H9 (cell line): Measurements from ENCODE around the gene NCOA1. TPM values are rescaled to one million over a fixed set of nuclear protein-coding genes. Genes with fewer than 3 reads are reported as not detected.

Source experiments
- DNase-seq: peaks from one replicate; pipeline ENCODE4 v3.0.0-alpha.2; 2017
- H2AFZ ChIP-seq: one replicate; pipeline ENCODE4 v1.6.1; 2013; ENCODE audit warnings: mild to moderate bottlenecking, low read length, control low read depth, moderate library complexity
- H2AK5ac ChIP-seq: 2 replicates; pipeline ENCODE4 v1.6.1; 2013; ENCODE audit warnings: low read length, control low read depth, mixed read lengths; ENCODE audit not compliant: insufficient read length
- H2BK120ac ChIP-seq: one replicate; pipeline ENCODE4 v1.6.1; 2013; ENCODE audit warnings: low read depth, mild to moderate bottlenecking, low read length, control low read depth, inconsistent platforms; ENCODE audit not compliant: poor library complexity, severe bottlenecking
- H2BK12ac ChIP-seq: 2 replicates; pipeline ENCODE4 v1.6.1; 2013; ENCODE audit warnings: low read length, control low read depth, mixed read lengths, low read depth; ENCODE audit not compliant: insufficient read length
- H2BK15ac ChIP-seq: 2 replicates; pipeline ENCODE4 v1.6.1; 2013; ENCODE audit warnings: low read depth, low read length, control low read depth
- H2BK20ac ChIP-seq: one replicate; pipeline ENCODE4 v1.6.1; 2013; ENCODE audit warnings: low read depth, mild to moderate bottlenecking, low read length, control low read depth, inconsistent platforms; ENCODE audit not compliant: poor library complexity, severe bottlenecking
- H2BK5ac ChIP-seq: 2 replicates; pipeline ENCODE4 v1.6.1; 2013; ENCODE audit warnings: low read length, control low read depth, mixed read lengths; ENCODE audit not compliant: insufficient read length
- H3K14ac ChIP-seq: 2 replicates; pipeline ENCODE4 v1.6.1; 2013; ENCODE audit warnings: low read length, control low read depth; ENCODE audit not compliant: insufficient read depth
- H3K18ac ChIP-seq: 2 replicates; pipeline ENCODE4 v1.6.1; 2013; ENCODE audit warnings: low read depth, mild to moderate bottlenecking, mixed read lengths, low read length, control low read depth; ENCODE audit not compliant: insufficient read length
- H3K23ac ChIP-seq: 2 replicates; pipeline ENCODE4 v1.6.1; 2013; ENCODE audit warnings: low read length, control low read depth, mixed read lengths, low read depth; ENCODE audit not compliant: insufficient read length
- H3K23me2 ChIP-seq: 2 replicates; pipeline ENCODE4 v1.6.1; 2013; ENCODE audit warnings: low read depth, mild to moderate bottlenecking, mixed read lengths, low read length, control low read depth; ENCODE audit not compliant: insufficient read length, poor library complexity, severe bottlenecking
- H3K27ac ChIP-seq: 2 replicates; pipeline ENCODE4 v1.5.1; 2013; ENCODE audit warnings: low read length, control low read depth, mixed read lengths, low read depth; ENCODE audit not compliant: insufficient read length
- H3K27me3 ChIP-seq: 2 replicates; pipeline ENCODE4 v1.6.1; 2013; ENCODE audit warnings: low read length, control low read depth, inconsistent platforms; ENCODE audit not compliant: insufficient read depth
- H3K4ac ChIP-seq: 2 replicates; pipeline ENCODE4 v1.6.1; 2013; ENCODE audit warnings: low read depth, mild to moderate bottlenecking, control low read depth, inconsistent platforms, low read length, moderate library complexity
- H3K4me1 ChIP-seq: 2 replicates; pipeline ENCODE4 v1.6.1; 2013; ENCODE audit warnings: low read length, control low read depth, inconsistent platforms; ENCODE audit not compliant: insufficient read depth
- H3K4me2 ChIP-seq: 2 replicates; pipeline ENCODE4 v1.6.1; 2013; ENCODE audit warnings: low read length, control low read depth, mixed read lengths; ENCODE audit not compliant: insufficient read length, insufficient read depth
- H3K56ac ChIP-seq: 2 replicates; pipeline ENCODE4 v1.6.1; 2013; ENCODE audit warnings: low read depth, mild to moderate bottlenecking, mixed read lengths, low read length, control low read depth; ENCODE audit not compliant: insufficient read length
- H3K79me1 ChIP-seq: 2 replicates; pipeline ENCODE4 v1.6.1; 2013; ENCODE audit warnings: low read depth, mild to moderate bottlenecking, moderate library complexity, low read length, control low read depth, inconsistent platforms; ENCODE audit not compliant: insufficient read depth, poor library complexity, severe bottlenecking
- H3K79me2 ChIP-seq: 2 replicates; pipeline ENCODE4 v1.6.1; 2013; ENCODE audit warnings: low read length, control low read depth, inconsistent platforms; ENCODE audit not compliant: insufficient read depth
- H3K9ac ChIP-seq: 2 replicates; pipeline ENCODE4 v1.6.1; 2013; ENCODE audit warnings: low read length, control low read depth, mixed read lengths; ENCODE audit not compliant: insufficient read length; ENCODE audit errors: extremely low read depth
- H3K9me3 ChIP-seq: one replicate; pipeline ENCODE4 v1.6.1; 2013; ENCODE audit warnings: low read depth, low read length, inconsistent platforms; ENCODE audit not compliant: control insufficient read depth
- H3T11ph ChIP-seq: one replicate; pipeline ENCODE4 v1.6.1; 2013; ENCODE audit warnings: mild to moderate bottlenecking, low read length, control low read depth, inconsistent platforms
- H4K20me1 ChIP-seq: one replicate; pipeline ENCODE4 v1.6.1; 2013; ENCODE audit not compliant: control insufficient read depth, insufficient read length, insufficient read depth
- H4K5ac ChIP-seq: 2 replicates; pipeline ENCODE4 v1.6.1; 2013; ENCODE audit warnings: low read depth, mild to moderate bottlenecking, mixed read lengths, low read length, control low read depth; ENCODE audit not compliant: insufficient read length
- H4K8ac ChIP-seq: replicated peaks from 2 replicates; pipeline ENCODE4 v1.6.1; 2013; ENCODE audit warnings: low read length, control low read depth, mixed read lengths, low read depth; ENCODE audit not compliant: insufficient read length
- H4K91ac ChIP-seq: 2 replicates; pipeline ENCODE4 v1.6.1; 2013; ENCODE audit warnings: low read depth, mild to moderate bottlenecking, moderate library complexity, mixed read lengths, low read length, control low read depth; ENCODE audit not compliant: insufficient read length
- H3K27ac Mint-ChIP-seq, 3 experiments: 2 replicates in 2 of 3; 3 replicates in 1 of 3; pipeline ENCODE4 v1.8.0; 2020 to 2021; ENCODE audit warnings: mixed read lengths in 3 of 3, mild to moderate bottlenecking in 1 of 3, moderate library complexity in 1 of 3
- H3K27me3 Mint-ChIP-seq: 2 replicates; pipeline ENCODE4 v1.8.0; 2021; ENCODE audit warnings: low read depth, mild to moderate bottlenecking, moderate library complexity, mixed read lengths
- H3K36me3 Mint-ChIP-seq, 3 experiments: 2 replicates in 2 of 3; 3 replicates in 1 of 3; pipeline ENCODE4 v1.8.0; 2020 to 2021; ENCODE audit warnings: low read depth in 3 of 3, mixed read lengths in 3 of 3; ENCODE audit not compliant: insufficient read depth in 1 of 3
- H3K4me1 Mint-ChIP-seq, 2 experiments: 2 replicates each; pipeline ENCODE4 v1.8.0; 2020; ENCODE audit warnings: mixed read lengths in 2 of 2
- H3K4me3 Mint-ChIP-seq, 2 experiments: 2 replicates in 1 of 2; 3 replicates in 1 of 2; pipeline ENCODE4 v1.8.0; 2020 to 2021; ENCODE audit warnings: mild to moderate bottlenecking in 2 of 2, mixed read lengths in 2 of 2, moderate library complexity in 1 of 2
- H3K9me3 Mint-ChIP-seq, 2 experiments: 2 replicates in 1 of 2; 3 replicates in 1 of 2; pipeline ENCODE4 v1.8.0; 2020; ENCODE audit warnings: mild to moderate bottlenecking in 2 of 2, mixed read lengths in 2 of 2, moderate library complexity in 1 of 2
- CTCF ChIP-seq: fragments of 200-600 bp; sonication (generic); conservative IDR thresholded peaks from 3 replicates; pipeline ENCODE4 v1.8.0; 2021; ENCODE audit warnings: antibody characterized with exemption, mild to moderate bottlenecking
- WGBS: extraction: QIAGEN DNeasy Blood & Tissue Kit; methylation state at CpG from one replicate; pipeline ENCODE4 v1.1.7; 2013; ENCODE audit warnings: missing lambda C conversion rate, low lambda C conversion rate, mixed read lengths; ENCODE audit not compliant: insufficient read length; ENCODE audit errors: extremely low coverage; 5-methylcytosine and 5-hydroxymethylcytosine counted together
- total RNA-seq: library from RNA; stranded (reverse); gene quantifications from 2 replicates; pipeline ENCODE4 v1.2.1, GENCODE V29; 2021

Gene NCOA1
- total RNA-seq, 1 experiment from 2014 or later: 14.8 TPM

DNA sequence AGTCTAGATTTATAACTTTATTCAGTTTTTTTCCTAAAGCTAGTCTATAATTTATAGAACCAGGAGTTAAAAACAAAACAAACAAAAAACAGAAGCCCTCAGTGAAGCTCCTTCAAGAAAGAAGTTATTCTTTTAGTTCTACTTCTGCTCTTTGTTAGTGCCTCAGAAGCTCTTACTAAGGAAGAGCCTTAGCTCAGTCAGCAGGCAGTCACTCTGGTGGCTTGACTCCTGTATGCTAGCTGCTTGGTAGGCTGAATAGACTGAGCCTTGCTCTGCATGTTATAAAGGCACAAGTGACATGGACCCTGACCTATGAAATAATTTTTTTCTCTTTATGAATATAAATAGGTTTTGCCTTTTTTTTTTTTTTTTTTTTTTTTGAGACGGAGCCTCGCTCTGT lies 24.8 kb downstream of the NCOA1 start:
- Histone ChIP-seq H3K79me2 (no peaks in the 10 kb centered on the region), H3K9ac (no peak overlapping the region), H4K8ac (no peak overlapping the region), H2BK5ac (no peak overlapping the region), H3K9me3 (no peaks in the 10 kb centered on the region), H3K4me1 (no peaks in the 10 kb centered on the region), H2AFZ (no peak overlapping the region), H3K18ac (no peak overlapping the region), H3T11ph (no peak overlapping the region), H2BK120ac (no peak overlapping the region), H2BK15ac (no peak overlapping the region), H3K27ac (no peak overlapping the region), H3K4ac (no peak overlapping the region), H3K56ac (no peak overlapping the region), H3K4me2 (no peak overlapping the region), H3K79me1 (no peaks in the 10 kb centered on the region), H3K27me3 (no peaks in the 10 kb centered on the region), H4K5ac (no peak overlapping the region), H2AK5ac (no peak overlapping the region), H2BK12ac (no peak overlapping the region), H3K14ac (no peak overlapping the region), H3K23ac (no peak overlapping the region), H4K20me1 (no peaks in the 10 kb centered on the region), H2BK20ac (no peak overlapping the region), H3K23me2 (no peaks in the 10 kb centered on the region), H4K91ac (no peak overlapping the region)
- H3K4me3 Mint-ChIP-seq: no peak overlapping the region
- H3K9me3 Mint-ChIP-seq: no peaks in the 10 kb centered on the region
- H3K36me3 Mint-ChIP-seq: peaks cover 0 to 6% (median 0%) of the 10 kb centered on the region in 3 experiments; a peak in 1 of 7 replicates
- no peak overlapping the region for H3K27ac Mint-ChIP-seq
- no peaks in the 10 kb centered on the region for H3K27me3 Mint-ChIP-seq
- no CpG with 5 or more reads among the region's 2 CpGs for WGBS
- no peak for TF ChIP-seq CTCF
- peaks cover 3% of the 10 kb centered on the region in 2 experiments; a peak in 3 of 4 replicates for H3K4me1 Mint-ChIP-seq
- no peak for DNase-seq
